GM12801 (cell line): ENCODE measurements around the gene PIGU.

ENCODE experiments used
- CTCF ChIP-seq: IDR thresholded peaks from one replicate; pipeline ENCODE4 v1.5.1; 2011; ENCODE audit warnings: control low read depth; ENCODE audit not compliant: insufficient read length; ENCODE audit errors: extremely low read depth

The PIGU gene

GRCh38 chr20:34618676-34619075 lies 58.2 kb downstream of the PIGU start:
- TF ChIP-seq CTCF: no peak

- no peak for TF ChIP-seq CTCF
These were observed 61.4 kb downstream of the PIGU start for GRCh38 chr20:34615477-34615876.

DNA sequence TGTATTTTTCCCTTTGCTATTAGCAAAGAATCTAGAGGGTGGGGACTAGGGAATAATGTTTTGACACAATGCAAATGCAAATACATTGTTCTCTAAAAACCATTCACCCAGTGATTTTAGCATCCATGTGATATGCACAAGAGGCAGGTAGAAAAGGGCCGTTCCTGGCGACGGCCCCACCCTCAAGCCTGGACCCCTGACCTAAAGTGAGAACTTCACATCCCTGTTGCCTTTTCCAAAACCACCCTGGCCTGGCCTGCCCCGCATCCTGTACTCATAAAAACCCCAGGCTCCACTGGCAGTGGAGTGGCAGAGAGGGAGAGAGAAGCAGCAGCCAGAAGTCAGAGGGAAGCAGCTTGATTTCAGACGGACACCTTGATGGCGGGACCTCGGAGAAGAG lies 69.8 kb downstream of the PIGU start:
- no peak for TF ChIP-seq CTCF

- TF ChIP-seq CTCF: no peak
These were observed 71.7 kb downstream of the PIGU start for GRCh38 chr20:34604980-34605788.

DNA sequence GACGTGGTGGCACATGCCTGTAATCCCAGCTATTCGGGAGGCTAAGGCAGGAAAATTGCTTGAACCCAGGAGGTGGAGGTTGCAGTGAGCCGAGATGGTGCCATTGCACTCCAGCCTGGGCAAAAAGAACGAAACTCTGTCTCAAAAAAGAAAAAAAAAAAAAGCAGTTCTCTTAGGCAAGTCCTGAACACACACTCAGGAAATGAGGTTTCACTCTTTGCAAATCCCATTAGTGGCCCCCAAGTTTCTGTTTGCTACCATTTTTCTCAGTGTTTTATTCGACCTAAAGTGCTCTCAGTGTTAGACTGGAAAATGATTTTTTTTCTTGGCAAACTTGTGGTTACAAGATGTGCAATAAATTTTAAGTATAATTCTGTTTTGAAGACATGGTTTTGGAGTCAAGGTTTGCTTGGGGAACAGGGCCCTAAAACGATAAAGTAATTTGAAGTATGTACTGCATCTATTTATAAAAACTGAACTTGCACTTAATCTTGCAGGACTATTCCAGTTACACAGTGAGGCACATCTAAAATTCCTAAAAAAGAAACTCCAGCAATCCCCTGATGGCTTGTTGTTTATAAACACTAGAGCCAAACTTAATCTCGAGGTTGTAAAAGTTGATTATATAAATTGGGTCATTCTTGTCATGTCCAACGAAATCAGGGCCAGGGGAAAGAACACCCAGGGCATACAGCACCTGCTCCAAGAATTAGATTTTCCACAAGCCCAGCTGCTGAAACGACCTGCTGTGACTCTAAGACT lies 75.8 kb downstream of the PIGU start:
- no peak for TF ChIP-seq CTCF

DNA sequence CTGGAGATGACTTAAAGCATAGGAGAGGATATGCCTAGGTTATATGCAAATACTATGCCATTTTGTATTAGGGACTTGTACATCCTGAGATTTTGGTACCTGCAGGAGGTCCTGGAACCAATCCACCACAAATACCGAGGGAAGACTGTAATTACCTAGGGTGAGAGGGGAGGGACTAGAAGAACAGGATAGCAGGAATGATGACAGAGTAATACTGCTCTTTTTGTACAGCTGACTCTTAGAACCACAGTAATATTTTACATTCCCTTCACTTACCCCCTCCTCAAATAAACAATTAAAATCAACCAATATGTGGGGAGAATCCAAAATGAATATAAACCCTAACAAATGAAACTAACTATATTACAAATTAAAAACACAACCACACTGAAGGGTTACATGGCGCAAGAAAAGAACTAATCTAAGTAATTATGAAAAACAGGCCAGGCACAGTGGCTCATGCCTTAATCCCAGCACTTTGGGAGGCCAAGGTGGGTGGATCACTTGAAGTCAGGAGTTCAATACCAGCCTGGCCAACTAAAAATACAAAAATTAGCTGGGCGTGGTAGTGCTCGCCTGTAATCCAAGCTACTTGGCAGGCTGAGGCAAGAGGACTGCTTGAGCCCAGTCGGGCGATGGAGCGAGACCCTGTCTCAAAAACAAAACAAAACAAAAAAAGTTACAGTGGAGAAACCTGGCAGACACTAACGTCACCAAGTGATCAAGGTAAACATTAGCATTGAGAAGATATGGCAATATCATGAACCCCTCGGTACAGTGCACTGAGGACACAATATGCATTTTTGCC lies 81.3 kb downstream of the PIGU start:
- TF ChIP-seq CTCF: no peak
